ENCODE data around the gene HOXB5.

HOXB5 gene

GRCh38 chr17:48601539-48602425 lies 8.2 kb upstream of the HOXB5 start:
- DNase-seq = no peak

GRCh38 chr17:48601207-48601538 lies 7.6 kb upstream of the HOXB5 start:
- no peak for DNase-seq

GRCh38 chr17:48600244-48601098 lies 6.9 kb upstream of the HOXB5 start:
- no peak for DNase-seq

- no peak for DNase-seq
Measured at GRCh38 chr17:48599354-48599753, 5.8 kb upstream of the HOXB5 start.

GRCh38 chr17:48598736-48599135 lies 5.2 kb upstream of the HOXB5 start:
- DNase-seq = no peak

GRCh38 chr17:48597778-48598631 lies 4.4 kb upstream of the HOXB5 start:
- DNase-seq = no peak

GRCh38 chr17:48597528-48597777 lies 3.9 kb upstream of the HOXB5 start:
- no peak for DNase-seq

GRCh38 chr17:48596735-48597527 lies 3.4 kb upstream of the HOXB5 start:
- DNase-seq = no peak

GRCh38 chr17:48596000-48596734 lies 2.6 kb upstream of the HOXB5 start:
- DNase-seq = no peak

GRCh38 chr17:48595278-48595999 lies 1.9 kb upstream of the HOXB5 start:
- DNase-seq = no peak

- no peak for DNase-seq
Measured at GRCh38 chr17:48594538-48595277, 1.1 kb upstream of the HOXB5 start.

GRCh38 chr17:48593840-48594537 lies 410 bp upstream of the HOXB5 start:
- peak; percentile 13 for DNase-seq

- DNase-seq = no peak
Measured at GRCh38 chr17:48592577-48592976, 1.0 kb downstream of the HOXB5 start.

GRCh38 chr17:48592057-48592514 lies 1.5 kb downstream of the HOXB5 start:
- no peak for DNase-seq

- DNase-seq = no peak
Measured at GRCh38 chr17:48591255-48592056, 2.1 kb downstream of the HOXB5 start.

GRCh38 chr17:48590607-48591161 lies 2.9 kb downstream of the HOXB5 start:
- DNase-seq = no peak

- DNase-seq = no peak
Measured at GRCh38 chr17:48589831-48590606, 3.6 kb downstream of the HOXB5 start, which contains the start of gene HOXB3. TSS of gene HOXB3 (minus strand) at chr17:48590241. CDS start at chr17:48552474, 37,767 bp downstream.
